Measurements from ENCODE around the gene VSIG2.

The VSIG2 gene

DNA sequence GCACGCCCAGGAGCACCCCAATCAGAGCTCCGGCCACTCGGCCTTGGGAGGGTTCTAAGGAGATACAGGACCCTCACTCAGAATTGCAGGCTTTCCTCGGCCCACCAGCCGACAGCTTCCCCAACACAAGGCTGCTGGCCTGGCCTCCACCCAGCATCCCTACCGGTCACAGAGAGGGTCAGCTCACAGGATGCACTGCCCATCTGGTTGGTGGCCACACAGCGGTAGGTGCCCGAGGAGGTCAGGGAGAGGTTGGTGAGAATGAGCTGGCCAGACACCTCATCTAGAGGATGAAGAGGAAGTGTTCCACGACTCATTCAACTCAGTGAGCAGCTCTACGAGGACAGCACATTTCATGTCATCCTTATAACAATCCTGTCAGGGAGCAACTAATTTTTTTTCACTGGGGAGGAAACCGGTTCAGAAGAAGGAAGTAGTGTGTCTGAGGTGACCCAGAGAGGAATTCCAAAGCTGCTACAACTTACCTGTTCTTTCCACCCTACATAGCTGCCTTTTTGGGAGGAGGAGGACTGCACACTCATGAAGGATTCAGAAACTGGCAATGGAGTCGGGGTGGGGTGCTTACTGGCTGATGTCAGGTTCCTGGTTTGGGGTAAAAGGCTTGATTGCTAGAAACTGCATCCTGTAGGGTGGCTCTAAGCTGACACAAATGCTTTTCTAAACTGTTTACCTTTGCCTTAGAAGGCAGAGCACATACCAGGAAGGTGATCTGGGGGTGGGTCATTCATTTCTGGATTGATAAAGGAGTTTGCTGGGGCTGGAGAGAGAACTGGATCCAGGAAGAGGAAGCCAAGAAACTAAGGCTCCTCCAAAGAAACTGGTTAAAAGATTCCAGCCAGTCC is 3.3 kb downstream of the VSIG2 start:
- DNase-seq (ENCODE audit: low read depth, low spot score) = no peak

DNA sequence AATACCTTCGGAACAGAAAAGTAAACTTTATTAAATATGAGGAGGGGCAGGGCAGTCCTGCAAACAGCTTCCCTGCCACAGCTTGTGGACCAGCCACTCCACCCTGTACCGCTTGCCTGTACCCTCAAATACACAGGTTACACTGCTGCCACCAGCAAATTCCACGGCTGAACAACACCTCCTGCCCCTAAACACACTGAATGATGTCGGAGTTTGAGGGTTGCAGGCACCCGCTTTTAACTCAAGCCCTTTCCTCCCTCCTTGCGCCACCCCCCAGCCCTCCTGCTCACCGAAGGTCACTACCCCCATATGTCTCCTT is 4.0 kb downstream of the VSIG2 start:
- no peak for DNase-seq (ENCODE audit: low read depth, low spot score)

DNA sequence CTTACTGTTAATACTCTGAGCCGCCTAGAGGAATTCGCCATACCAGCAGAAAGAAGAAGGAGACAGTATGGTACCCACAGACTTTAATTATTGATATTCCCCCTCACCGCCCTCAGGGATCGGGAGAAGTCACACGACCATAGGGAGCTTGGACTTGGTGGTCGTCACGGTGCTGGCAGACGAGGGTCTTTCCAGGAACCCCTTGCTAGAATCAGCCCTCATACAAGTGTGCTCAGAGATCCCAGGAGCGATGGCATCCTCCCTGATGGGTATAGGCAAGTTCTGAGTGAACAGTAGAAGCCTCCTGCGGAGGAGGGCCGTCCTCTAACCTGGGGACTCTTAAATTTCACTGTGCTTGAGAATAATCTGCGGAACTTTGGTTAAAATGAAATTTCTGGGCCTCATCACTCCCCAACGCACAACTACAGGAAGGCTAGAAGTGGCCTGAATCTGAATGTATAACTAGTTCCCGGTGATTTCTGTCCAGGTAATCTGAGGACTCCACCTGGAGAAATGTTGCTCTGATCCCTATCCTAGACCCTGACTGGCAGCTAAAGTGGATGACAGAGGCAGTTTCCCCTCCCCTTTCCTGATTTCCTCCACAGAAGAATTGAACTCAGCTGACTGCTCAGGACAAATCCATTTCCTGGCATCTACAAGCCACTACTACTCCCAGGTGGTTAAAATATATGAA is 4.5 kb downstream of the VSIG2 start:
- DNase-seq (ENCODE audit: low read depth, low spot score) = no peak

DNA sequence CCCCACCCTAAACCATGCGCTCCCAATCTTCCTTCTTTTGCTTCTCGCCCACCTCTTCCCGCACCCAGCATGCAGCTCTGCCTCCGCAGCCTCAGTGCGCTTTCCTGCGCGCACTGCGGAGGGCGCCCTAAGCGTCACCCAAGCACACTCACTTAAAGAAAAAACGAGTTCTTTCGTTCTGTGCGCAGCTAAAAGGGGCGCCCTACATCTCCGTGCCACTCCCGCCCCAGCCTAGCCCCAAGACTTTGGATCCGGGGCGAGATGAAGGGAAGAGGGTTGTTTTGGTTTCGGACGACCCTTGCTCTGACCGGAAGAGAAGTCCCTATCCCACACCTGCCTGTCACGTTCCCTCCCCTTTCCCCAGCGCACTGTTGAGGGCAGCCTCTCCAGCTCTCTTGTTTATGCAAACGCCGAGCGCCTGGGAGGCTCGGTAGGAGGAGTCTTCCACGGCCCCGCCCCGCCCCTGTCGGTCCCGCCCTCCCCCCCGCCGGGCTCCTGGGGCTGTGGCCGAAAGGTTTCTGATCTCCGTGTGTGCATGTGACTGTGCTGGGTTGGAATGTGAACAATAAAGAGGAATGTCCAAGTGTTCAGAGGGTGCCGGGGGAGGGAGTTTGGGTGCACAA is 5.3 kb downstream of the VSIG2 start:
- DNase-seq (ENCODE audit: low read depth, low spot score) = peak; percentile 33

DNA sequence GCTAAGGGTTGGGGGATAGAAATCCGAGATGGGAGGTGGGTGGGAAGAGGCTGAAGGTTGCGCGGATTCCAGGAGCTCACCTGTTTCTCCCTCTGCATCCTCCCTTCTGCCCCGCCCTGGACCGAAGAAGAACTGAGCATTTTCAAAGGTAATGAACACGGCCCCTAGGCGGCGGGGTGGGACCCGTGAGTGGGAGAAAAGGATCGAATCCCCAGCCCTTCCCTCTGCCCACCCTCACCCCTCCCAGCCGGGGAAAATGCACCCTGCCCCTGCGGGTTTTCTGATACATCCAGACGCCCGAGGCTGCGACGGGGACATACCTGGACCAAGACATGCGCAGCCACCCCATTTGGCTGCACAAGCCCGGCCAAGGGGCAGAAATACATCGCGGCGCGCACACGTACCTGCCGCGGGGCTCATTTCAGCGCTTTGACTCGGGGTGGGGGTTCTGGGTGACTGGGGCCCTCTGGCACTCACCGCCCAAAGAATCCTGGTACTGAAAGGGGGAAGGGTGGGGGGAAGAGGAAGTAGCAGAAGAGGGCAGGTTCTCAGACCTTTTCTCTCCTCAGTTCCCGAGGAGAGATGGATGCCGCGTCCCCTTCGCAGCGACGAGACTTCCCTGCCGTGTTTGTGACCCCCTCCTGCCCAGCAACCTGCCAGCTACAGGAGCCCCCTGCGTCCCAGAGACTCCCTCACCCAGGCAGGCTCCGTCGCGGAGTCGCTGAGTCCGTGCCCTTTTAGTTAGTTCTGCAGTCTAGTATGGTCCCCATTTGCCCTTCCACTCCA is 6.0 kb downstream of the VSIG2 start:
- no peak for DNase-seq (ENCODE audit: low read depth, low spot score)

DNA sequence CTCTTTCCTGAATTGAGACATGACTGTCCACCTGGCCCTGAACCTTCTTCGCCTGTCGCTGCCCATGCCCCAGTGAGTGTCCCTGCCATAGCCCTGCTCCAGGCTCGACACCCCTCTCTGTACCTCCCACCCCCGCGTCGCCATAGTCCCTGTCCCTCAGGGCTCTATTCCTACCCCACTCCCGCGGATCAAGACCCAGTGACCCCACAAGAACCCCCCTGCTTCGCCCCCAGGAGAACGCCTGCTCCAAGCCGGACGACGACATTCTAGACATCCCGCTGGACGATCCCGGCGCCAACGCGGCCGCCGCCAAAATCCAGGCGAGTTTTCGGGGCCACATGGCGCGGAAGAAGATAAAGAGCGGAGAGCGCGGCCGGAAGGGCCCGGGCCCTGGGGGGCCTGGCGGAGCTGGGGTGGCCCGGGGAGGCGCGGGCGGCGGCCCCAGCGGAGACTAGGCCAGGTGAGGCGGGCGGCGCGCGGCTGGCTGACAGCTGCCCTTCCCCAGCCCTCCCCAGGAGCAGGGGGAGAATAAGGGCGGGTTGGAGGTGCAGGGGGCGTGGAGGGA is 6.7 kb downstream of the VSIG2 start:
- no peak for DNase-seq (ENCODE audit: low read depth, low spot score)

DNA sequence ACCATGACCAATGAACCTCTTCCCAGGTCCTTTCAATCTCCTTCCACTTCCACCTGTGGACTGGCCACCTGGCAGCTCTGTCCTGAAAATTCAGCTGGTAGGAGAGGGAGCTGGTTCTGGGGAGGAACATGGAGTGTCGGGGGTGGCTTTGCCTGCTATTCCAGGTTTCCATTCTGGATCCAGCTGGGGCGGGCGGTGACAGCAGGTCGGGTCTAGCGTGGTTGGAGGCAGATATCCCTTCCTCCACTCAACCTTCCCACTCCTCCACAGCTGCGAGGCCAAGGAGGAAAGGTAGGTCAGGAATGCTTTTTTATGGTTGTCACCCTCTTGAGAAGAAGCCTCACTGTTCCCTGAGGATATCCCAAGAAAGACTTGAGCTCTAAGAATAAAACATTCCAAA is 9.0 kb downstream of the VSIG2 start:
- DNase-seq (ENCODE audit: low read depth, low spot score) = no peak

DNA sequence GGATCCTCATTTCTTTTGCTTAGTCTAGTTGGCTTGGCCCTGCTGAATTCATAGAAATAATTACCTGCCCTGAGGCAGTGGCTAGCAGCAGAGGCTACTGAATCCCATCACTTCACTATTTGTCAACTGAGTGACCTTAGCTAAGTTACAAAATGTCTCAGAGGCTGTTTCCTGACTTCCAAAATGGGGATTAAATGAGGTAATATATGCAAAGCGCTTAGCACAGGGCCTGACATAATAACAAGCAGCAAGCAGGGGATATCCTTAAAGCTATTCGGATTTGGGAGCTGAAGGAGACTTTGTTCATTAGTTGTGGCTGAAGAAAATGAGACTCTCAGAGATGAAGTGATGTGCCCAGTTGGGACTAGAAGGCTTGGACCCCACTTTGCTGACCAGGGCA is 9.5 kb downstream of the VSIG2 start:
- DNase-seq (ENCODE audit: low read depth, low spot score) = no peak

DNA sequence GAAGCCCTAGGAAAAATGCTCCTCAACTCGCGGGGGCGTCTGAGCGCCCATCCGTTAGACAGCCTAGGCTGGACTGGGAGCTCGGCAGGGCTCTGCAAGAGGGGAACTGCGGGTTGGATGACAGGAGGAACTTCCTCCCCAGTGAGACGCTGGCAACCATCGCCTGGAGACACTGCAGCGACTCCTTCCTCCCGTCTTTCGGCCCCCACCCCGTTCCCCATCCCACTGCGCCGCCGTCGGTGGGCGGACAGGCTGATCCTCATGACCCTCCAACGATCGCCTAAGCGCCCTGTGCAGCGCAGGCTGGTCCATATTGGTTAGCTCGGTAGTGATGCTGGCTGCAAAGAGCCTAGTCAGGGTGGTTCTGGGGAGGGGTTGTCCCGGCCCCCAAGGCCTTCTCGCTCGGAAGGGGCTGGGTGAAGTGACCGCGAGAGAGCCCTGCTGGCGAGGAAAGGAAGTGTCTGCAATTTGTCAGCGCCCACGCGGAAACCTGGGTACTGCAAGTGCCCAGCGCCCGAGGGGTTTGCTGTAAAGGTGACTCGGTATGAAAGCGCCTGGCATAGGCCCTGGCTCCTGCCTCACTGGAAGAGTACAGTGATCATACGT is 11.7 kb downstream of the VSIG2 start:
- no peak for DNase-seq (ENCODE audit: low read depth, low spot score)

DNA sequence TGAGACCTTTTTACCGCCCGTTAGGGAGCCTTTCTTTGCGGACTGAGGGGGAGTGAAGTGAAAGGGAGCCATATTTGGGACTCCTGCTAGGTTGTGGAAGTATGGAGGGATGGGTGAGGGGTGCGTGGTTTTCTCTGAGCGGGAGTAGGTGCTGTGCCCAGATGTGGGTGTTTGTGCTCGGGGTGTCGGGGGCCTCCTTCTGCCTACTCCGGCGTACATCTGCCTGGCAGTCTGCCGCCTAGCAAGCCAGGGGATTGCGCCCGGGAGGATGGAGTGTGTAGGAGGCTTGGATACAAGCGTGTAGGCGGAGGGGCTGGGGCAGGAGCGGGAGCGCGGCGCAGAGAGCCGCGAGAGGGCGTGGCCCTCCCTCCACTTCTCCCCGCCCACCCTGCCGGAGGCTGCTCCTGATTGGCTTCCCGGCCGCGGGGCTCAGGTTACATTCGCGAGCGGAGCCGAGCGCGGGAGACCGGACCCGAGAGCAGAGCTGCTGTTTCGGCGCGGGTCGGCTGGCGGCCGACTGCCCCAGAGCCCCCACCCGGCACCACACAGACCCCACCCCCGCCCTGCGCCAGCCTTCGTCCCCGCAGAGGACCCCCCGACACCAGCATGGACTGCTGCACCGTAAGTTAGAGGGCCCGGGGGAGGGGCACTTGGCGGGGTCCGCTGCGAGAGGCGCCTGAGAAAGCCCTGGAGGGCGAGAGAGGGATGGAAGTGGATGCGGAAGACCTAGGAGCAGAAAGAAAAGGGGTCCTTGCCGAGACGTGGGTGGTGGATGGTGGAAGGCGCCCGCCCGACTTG is 12.4 kb downstream of the VSIG2 start, which contains the start of gene NRGN:
Gene NRGN (plus strand): TSS at position 464 of the 798 bp plus-strand sequence. CDS start 143 bp downstream, at position 607.
- peak; percentile 56 for DNase-seq (ENCODE audit: low read depth, low spot score)

DNA sequence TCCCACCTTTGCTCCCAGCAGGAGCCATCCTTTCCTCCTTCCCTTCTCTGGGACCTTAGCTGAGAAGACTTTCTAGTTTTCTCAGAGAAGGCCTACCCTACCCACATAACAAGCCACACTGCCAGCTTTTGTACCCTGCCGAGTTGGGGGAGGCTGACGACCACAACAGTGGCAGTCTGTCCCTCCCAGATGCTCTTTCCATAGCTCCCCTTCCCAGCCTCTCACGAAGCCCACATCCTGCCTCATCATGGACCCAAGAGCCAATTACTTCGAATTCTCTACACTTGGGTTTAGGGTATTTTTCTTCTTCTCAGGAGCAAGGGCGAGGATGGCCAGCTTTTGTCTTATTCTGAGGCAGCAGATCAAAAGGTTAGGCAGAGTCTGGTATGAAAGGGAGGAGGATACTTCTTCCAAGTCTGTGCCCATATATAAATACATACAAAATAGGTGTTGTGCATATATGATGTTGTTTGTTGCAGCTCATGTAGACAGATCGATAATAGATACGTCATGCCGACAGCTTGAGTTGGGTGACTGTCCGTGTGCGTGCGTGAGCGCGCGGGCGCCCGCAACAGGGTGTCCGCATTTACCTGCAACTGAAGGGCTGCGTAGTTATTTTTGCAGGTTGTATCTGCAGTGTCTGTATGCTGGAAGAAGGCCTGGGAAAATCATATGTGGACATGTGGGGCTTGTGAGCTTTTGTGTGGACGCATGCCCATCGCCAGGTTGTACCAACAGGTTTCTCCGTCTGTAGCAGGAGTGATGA is 13.2 kb downstream of the VSIG2 start:
- DNase-seq (ENCODE audit: low read depth, low spot score) = no peak

DNA sequence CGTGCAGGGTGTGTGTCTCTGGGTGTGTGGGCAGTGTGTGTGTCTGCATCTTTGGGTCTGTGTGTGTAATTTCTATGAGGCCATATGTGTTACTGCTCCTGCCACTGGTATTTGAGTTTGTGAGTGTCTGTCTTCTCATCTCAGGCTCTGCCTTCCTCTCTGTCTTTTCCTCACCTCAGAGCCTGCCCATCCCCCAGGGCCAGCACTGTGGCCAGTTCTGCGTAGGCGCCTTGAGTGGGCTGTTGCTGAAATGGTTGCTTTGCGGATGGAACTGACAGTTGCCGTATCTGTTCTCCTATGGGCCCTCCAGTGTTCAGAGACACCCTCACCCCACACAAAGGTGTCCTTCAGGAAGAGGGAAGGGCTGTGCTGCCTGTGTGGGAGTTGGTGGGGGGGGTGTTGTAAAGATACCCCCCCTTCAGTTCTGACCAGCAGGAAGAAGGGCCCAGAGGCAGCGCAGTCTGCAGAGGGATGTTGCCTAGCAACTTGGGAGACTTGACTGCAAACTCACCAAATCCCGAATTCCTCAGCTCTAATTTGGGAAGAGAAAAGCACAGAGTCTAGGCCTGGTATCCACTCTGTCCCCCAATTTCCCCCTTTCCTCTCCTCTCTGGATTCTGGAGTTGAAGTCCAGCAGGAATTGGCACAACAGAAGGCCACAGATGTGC is 14.3 kb downstream of the VSIG2 start:
- no peak for DNase-seq (ENCODE audit: low read depth, low spot score)

DNA sequence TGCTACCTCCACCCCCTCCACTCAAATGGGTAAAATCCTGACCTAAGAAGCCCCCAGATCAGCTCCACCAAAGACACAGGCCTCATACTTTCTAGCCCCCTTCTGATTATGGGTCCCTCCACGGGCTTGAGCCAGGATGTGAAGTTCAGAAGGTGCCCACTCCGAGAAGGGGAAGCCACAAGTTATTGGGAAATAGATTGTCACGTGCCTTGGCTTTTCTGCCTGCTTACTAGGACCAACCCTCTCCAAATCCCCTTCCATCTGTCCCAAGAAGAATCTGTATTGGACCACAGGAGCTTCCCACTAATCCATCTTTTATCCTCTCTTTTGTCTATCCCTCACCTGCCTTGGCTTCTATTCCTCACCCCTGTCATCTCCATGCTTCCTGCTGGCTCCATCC is 15.3 kb downstream of the VSIG2 start:
- DNase-seq (ENCODE audit: low read depth, low spot score) = no peak

DNA sequence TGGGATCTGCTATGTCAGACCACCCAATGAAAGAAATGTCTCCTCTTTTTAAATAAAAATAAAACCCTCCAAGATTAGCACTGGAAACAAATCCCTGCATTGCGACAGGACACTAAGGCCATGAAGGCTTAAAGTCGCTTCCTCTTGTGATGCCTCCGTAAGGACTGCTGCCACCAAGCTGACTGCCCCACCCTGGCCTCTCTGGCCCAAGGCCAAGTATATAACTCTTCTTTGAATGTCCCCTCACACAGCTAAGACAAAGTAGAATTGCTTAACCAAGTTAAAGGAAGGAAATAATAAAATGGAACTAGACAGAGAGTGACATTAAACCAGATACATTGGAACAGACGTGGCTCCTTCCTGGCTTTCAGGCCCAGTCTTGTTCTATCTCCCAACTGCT is 19.8 kb downstream of the VSIG2 start:
- no peak for DNase-seq (ENCODE audit: low read depth, low spot score)

DNA sequence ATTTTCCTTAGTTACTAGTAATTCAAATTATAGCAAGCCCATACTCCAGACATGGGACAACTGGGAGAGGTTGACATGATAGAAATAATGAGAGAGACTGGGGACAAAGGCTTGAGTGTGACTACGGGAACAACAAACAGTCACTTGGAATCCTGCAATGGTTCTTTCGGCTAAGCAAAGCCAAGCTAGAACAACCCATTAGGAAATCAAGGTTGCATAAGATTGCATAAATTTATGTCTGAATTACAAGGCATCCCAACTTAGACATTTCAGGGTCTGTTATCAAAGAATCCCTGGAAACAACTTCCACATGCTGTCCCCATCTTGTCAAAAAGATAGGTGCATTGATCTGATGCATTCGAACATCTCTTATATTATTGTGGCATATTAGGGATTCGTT is 22.5 kb downstream of the VSIG2 start:
- DNase-seq (ENCODE audit: low read depth, low spot score) = no peak

DNA sequence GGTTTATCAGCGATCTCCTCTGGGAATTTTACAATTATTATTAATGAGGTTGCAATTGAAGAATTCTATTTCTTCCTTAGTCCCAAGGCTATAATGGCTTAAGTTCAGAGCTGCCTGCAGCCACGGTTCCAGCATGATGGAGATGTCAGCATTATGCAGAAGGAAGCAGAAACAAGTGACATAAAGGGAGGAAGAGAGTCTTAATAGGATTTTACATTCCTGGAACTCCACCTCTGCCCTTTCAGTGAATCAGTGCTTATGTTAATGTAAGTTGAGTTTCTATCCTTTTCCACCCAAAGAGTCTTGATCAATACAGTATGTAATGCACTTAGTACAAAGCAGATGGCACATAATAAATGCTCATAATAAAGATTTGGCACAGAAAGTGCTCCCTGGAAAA is 23.9 kb downstream of the VSIG2 start:
- no peak for DNase-seq (ENCODE audit: low read depth, low spot score)

DNA sequence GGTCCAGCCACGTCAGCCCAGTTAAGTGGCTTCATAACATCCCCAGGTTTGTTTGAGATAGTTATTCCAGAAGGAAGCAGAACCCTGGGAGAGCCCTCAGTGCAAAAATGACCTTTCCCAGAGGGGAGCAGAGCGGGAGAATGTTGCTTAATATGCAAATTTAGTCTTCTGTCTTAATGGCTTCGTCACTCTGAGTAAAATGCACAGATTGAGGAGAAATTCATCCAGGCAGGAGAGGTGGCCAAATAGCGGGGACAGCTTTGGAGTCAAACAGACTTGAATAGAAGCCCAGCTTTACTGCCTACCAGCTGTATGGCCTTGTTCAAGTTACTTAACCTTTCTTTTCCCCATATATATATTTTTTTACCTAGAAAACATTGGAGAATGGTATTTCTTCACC is 24.6 kb downstream of the VSIG2 start:
- no peak for DNase-seq (ENCODE audit: low read depth, low spot score)

DNA sequence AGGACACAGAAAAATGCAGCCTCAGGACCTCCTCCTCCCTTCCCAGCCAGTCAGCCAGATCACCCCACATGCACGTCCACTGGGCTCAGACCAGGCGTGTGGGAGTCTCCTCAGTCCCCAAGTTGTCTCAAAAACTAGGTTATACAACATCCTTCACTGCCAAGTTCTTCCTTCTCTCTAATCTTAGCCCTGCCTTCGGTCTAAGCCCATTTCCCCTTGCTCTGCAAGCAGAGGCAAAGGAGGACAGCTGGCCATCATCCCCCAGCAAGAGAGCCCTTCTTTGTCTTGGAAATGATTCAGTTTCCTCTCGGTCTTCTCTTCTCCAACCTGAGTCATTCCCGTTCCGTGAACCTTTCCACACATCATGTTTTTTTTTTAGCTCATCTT is 26.3 kb downstream of the VSIG2 start:
- DNase-seq (ENCODE audit: low read depth, low spot score) = no peak
